Stimulated activated CD4-positive, alpha-beta T cell treated with anti-CD3 and anti-CD28 coated beads, Interleukin-4, amount 100 ng/mL, for 48 hours (primary cell): Measurements from ENCODE around the gene AKR1C2.
"Not testable (repeated sequence)": the region's sequence is repeated elsewhere in the genome, so short reads cannot be mapped to it uniquely, and the experiment has no call there.

Experiments
- DNase-seq, 2 donors: peaks; one replicate each; pipeline ENCODE4 v3.0.0-alpha.2; 2020; ENCODE audit warnings: low read depth in 2 of 2

The AKR1C2 gene

DNA sequence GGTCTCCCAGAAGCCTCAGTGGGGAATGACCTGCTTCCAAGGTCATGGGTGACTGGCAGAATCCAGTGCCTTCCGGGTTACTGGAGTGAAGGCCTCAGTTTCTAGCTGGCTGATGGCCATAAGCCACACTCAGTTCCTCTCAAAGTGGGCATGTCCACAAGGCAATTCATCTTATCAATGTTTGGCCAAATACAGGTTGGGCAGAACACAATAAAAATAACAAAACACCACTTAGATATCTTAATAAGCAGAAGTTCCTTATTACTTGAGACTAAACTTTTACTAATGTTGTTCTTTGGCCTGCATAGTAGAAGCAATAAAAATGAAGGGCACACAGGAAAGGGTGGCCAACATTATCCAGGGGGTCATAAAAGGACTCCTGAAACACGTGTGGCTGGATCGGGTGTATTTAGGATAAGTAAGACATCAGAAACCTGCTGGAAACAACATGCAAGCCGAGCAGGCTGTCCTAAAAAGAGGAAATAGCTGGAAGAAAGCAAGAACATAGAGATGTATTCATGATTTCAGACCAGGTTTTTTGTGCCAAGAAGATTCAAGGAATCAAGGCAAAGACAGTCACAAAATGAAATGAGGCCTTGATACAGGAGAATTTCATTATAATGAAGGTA, 19.6 kb upstream of the AKR1C2 start:
- no peak for DNase-seq

GRCh38 chr10:5021624-5022290, 18.1 kb upstream of the AKR1C2 start:
- not testable (repeated sequence) for DNase-seq

- DNase-seq: not testable (repeated sequence)
Measured at GRCh38 chr10:5019770-5020612, 16.3 kb upstream of the AKR1C2 start.

DNA sequence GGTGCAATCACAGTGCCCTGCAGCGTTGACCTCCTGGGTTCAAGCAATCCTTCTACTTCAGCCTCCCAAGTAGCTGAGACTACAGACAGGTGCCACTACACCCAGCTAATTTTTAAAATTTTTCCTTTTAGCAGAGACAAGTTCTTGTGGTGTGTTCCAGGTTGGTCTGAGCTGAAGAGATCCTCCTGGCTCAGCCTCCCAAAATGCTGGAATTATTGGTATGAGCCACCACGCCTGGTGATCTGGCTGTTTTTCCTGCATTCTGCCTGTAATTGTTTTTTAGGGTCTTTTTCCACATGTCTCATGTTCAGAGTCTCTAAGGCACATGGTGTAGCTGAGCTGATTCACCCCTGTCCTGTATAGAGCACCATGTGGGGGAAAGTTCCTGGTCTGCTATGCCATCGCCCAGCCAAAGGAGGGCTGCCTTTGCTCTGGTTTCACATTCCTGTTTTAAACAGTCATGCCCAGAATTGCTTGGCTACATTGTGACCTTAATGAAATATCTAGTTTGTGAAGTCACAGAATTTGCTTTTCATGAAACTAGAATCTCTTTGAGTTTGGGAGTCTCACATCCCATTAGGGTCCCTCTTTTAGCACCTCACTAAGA, 15.1 kb upstream of the AKR1C2 start:
- not testable (repeated sequence) for DNase-seq

DNA sequence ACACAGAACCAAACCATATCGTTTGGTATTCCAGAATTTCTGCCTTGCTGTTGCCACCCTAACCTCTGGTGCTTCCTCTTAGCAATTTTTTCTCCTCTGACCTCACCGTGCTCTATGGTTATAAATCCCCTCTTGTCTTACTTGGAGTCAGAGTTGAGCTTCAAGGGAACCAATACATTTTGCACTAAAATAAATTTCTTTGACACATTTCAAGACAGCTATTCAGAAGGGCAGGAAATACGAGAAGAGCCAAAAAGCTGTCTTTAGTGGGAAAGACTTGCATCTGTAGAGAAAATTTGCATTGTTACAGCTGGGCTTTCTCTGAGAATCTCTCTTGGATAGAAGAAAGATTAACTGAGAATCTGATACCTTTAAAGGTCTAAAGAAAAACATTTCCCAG, 14.5 kb upstream of the AKR1C2 start:
- no peak for DNase-seq

DNA sequence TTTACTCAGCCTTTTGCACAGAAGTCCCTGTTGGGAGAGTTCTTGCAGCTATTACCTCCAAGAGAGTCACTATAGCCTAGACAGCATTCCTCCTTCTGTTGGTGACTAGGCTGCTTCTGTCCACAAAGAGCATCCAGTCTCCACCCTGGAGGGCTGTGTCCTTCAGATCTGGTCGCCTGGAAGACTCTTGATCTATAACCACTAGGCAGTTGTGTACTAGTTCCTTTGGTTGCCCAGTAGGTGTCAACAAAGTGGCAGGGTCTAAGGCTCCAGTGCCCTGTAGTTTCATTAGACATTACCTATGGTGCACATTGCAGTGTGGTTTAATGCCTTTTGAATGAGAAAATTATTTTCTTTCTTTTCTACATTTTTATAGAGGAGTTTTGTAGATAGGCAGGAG, 11.3 kb upstream of the AKR1C2 start:
- no peak for DNase-seq

- not testable (repeated sequence) for DNase-seq
Measured at GRCh38 chr10:5014200-5014910, 10.7 kb upstream of the AKR1C2 start.

- no peak for DNase-seq
Measured at GRCh38 chr10:5013385-5013784, 9.7 kb upstream of the AKR1C2 start.

DNA sequence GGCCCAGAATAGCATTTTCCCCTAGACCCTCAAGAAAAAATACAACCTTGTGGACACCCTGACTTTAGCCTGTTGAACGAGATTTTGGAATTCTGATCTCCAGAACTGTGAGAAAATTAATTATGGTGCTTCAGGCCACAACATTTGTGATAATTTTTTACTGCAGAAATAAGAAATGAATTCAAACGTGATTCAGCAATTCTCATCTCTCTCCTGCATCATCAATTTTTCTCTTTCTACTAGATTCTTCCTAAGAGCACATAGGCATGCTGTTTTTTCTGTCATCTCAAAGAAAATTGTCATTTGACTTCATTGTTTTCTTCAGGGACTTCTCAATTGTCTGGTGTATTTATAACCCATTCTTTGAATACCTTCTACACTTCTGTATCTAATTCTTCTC, 8.9 kb upstream of the AKR1C2 start:
- no peak for DNase-seq

DNA sequence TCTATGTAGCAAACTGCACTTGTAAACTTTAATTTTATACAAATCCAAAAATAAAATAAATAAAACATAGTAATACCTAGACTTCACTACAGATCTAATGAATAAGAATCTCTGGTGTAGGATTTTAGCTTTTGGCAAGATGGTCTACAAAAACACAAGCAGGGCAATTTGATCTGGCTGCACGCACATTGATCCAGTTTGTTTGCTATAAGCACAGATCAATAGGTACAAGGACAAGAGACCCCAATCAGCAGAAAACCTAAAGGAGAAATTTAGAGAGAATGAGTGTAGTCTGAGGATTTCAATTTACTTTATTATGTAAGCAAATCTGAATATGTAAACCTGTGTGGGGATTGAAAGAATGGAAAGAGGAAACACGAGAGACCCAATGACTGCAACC, 7.7 kb upstream of the AKR1C2 start:
- DNase-seq: not testable (repeated sequence)

DNA sequence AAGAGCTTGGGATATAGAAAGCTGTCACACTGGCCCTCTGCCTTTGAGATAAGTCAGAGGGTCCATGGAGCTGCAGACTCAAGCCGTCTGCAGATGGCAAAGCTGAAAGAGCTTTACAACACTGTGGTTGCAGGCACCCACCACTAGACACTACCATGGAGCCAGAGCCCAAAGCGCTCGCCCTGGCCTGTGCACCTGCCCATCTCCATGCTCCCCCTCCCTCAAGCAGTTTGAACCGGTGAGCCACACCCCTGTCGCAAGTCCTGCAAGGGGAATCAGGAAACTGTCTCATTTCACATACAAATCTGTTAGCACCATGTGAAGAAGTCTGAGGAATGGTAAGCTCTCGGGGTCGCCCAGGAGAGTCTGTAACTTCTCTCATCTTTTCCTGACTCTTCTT, 6.4 kb upstream of the AKR1C2 start:
- DNase-seq: not testable (repeated sequence)

DNA sequence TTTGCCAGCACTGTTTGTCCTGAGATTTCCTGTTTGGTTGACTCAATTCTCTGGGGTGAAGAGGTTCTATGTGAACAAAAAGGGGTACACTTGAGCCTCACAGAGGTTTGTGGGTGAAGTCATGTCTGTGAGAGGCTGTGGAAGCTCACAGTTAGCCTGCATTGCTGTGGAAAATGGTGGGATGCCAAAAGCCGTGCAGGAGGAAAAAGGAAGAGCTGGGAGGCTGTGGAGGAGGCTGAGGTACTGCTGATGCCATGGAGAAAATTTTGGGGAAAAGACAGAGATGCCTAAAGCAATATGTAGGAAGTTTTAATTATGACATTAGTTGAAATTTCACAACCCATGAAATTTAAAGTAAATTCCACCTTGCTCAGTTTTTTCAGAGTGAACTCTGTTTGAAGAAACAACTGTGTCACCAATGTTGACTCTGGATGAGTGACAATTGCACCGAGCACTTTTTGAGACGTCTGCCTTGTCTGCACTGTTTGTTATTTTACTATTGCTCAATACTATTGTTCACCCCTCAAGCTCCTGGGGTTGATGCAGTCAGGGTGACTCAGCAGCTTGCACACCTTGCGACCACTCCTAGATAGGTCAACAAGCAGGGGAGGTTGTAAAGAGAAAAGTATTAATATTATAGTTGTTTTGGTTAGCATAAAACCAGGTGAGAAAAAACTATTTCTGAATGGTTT, 5.3 kb upstream of the AKR1C2 start:
- not testable (repeated sequence) for DNase-seq

- DNase-seq: not testable (repeated sequence)
Measured at GRCh38 chr10:5004501-5004900, 844 bp upstream of the AKR1C2 start.

DNA sequence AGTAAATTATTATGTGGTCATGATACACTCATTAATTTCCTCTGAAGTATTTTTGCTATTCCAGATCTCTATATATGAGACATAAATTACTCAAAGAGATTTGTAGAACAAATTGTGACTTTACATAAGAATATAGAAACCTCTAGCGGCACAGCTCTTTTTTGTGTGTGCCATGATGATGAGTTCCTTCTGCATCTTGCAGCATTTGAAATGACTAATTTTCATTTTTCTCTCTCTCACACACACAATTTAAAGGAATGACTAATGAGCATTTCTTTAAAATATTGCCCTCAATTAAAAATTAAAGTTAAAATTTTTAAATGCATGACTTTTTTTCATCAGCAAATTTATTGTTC, 351 bp upstream of the AKR1C2 start:
- DNase-seq: not testable (repeated sequence)

- DNase-seq: no peak
Measured at GRCh38 chr10:5002013-5002727, 1.5 kb downstream of the AKR1C2 start.

- DNase-seq: no peak
Measured at GRCh38 chr10:4998671-4999070, 5.0 kb downstream of the AKR1C2 start.

GRCh38 chr10:4994260-4994659, 9.4 kb downstream of the AKR1C2 start:
- DNase-seq: not testable (repeated sequence)

DNA sequence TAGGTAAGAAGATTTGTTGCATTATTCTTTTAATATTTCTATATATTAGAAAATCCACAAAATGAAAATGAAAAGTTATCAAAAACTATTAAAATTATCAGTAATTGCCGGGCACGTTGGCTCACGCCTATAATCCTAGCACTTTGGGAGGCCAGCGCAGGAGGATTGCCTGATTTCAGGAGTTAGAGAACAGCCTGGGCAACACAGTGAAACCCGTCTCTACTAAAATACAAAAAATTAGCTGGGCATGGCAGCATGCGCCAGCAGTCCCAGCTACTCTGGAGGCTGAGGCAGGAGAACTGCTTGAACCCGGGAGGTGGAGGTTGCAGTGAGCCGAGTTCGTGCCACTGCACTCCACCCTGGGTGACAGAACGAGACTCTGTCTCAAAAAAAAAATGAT, 11.1 kb downstream of the AKR1C2 start:
- not testable (repeated sequence) for DNase-seq

- not testable (repeated sequence) for DNase-seq
Measured at GRCh38 chr10:4991463-4991862, 12.2 kb downstream of the AKR1C2 start.

DNA sequence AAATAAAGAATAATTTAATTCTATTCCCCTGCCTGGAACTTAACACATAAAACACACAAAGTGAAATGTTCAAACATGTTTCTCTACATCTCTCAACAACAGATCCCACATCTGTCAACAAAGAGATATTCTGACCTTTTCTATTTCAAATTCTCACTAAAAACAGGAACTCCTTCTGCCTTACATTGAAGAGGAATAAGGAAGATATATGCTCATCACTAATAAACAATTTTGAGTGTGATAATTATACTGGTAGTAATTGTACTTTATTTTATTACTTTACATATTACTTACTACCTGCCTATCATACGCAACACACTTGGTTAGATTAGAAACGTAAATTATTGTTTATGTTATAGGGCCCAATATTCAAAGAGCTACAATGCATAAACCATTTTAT, 13.4 kb downstream of the AKR1C2 start:
- DNase-seq: no peak
